ENCODE results near the gene NFASC.

NFASC gene

GRCh38 chr1:204961765-204962419 is 91.2 kb downstream of the NFASC start:
- H3K27ac ChIP-seq (ENCODE audit: low read length) = no peak overlapping the region
- peaks cover 0 to 4% of the 10 kb centered on the region in 2 donors for H3K4me1 ChIP-seq (ENCODE audit: control insufficient read depth in 1 of 2, insufficient read depth in 2 of 2, low read length in 2 of 2)
- H3K9me3 ChIP-seq (ENCODE audit: control insufficient read depth in 1 of 2, low read length in 2 of 2) = no peaks in the 10 kb centered on the region
- peaks cover 4 to 62% of the 10 kb centered on the region in 2 donors for H3K36me3 ChIP-seq (ENCODE audit: control insufficient read depth in 1 of 2, insufficient read depth in 2 of 2, low read length in 2 of 2)
- H3K4me3 ChIP-seq (ENCODE audit: low read depth in 1 of 2, low read length in 2 of 2) = no peak overlapping the region
- H3K27me3 ChIP-seq (ENCODE audit: low read depth, low read length) = no peaks in the 10 kb centered on the region

- Histone ChIP-seq H3K27me3 (ENCODE audit: low read depth, low read length) (no peaks in the 10 kb centered on the region), H3K36me3 (ENCODE audit: control insufficient read depth in 1 of 2, insufficient read depth in 2 of 2, low read length in 2 of 2) (peaks cover 4 to 63% of the 10 kb centered on the region in 2 donors), H3K4me3 (ENCODE audit: low read depth in 1 of 2, low read length in 2 of 2) (no peak overlapping the region), H3K4me1 (ENCODE audit: control insufficient read depth in 1 of 2, insufficient read depth in 2 of 2, low read length in 2 of 2) (peaks cover 0 to 4% of the 10 kb centered on the region in 2 donors), H3K27ac (ENCODE audit: low read length) (no peak overlapping the region), H3K9me3 (ENCODE audit: control insufficient read depth in 1 of 2, low read length in 2 of 2) (no peaks in the 10 kb centered on the region)
Observed at GRCh38 chr1:204962742-204963632, 92.3 kb downstream of the NFASC start.

GRCh38 chr1:204967451-204967850 is 96.8 kb downstream of the NFASC start:
- Histone ChIP-seq H3K9me3 (ENCODE audit: control insufficient read depth in 1 of 2, low read length in 2 of 2) (no peaks in the 10 kb centered on the region), H3K27ac (ENCODE audit: low read length) (no peak overlapping the region), H3K4me3 (ENCODE audit: low read depth in 1 of 2, low read length in 2 of 2) (no peak overlapping the region), H3K4me1 (ENCODE audit: control insufficient read depth in 1 of 2, insufficient read depth in 2 of 2, low read length in 2 of 2) (no peaks in the 10 kb centered on the region), H3K27me3 (ENCODE audit: low read depth, low read length) (no peaks in the 10 kb centered on the region), H3K36me3 (ENCODE audit: control insufficient read depth in 1 of 2, insufficient read depth in 2 of 2, low read length in 2 of 2) (peaks cover 14 to 69% of the 10 kb centered on the region in 2 donors)

- no peaks in the 10 kb centered on the region for H3K9me3 ChIP-seq (ENCODE audit: control insufficient read depth in 1 of 2, low read length in 2 of 2)
- H3K4me3 ChIP-seq (ENCODE audit: low read depth in 1 of 2, low read length in 2 of 2) = no peak overlapping the region
- H3K4me1 ChIP-seq (ENCODE audit: control insufficient read depth in 1 of 2, insufficient read depth in 2 of 2, low read length in 2 of 2) = no peaks in the 10 kb centered on the region
- H3K36me3 ChIP-seq (ENCODE audit: control insufficient read depth in 1 of 2, insufficient read depth in 2 of 2, low read length in 2 of 2) = peaks cover 14 to 74% of the 10 kb centered on the region in 2 donors
- no peak overlapping the region for H3K27ac ChIP-seq (ENCODE audit: low read length)
- H3K27me3 ChIP-seq (ENCODE audit: low read depth, low read length) = no peaks in the 10 kb centered on the region
Observed at GRCh38 chr1:204968135-204968534, 97.5 kb downstream of the NFASC start.

GRCh38 chr1:204968951-204969350 is 98.3 kb downstream of the NFASC start:
- peaks cover 14 to 80% of the 10 kb centered on the region in 2 donors for H3K36me3 ChIP-seq (ENCODE audit: control insufficient read depth in 1 of 2, insufficient read depth in 2 of 2, low read length in 2 of 2)
- no peak overlapping the region for H3K27ac ChIP-seq (ENCODE audit: low read length)
- no peaks in the 10 kb centered on the region for H3K9me3 ChIP-seq (ENCODE audit: control insufficient read depth in 1 of 2, low read length in 2 of 2)
- H3K4me3 ChIP-seq (ENCODE audit: low read depth in 1 of 2, low read length in 2 of 2) = no peak overlapping the region
- H3K27me3 ChIP-seq (ENCODE audit: low read depth, low read length) = no peaks in the 10 kb centered on the region
- H3K4me1 ChIP-seq (ENCODE audit: control insufficient read depth in 1 of 2, insufficient read depth in 2 of 2, low read length in 2 of 2) = no peaks in the 10 kb centered on the region

GRCh38 chr1:204970937-204971336 is 100.3 kb downstream of the NFASC start:
- Histone ChIP-seq H3K4me1 (ENCODE audit: control insufficient read depth in 1 of 2, insufficient read depth in 2 of 2, low read length in 2 of 2) (no peaks in the 10 kb centered on the region), H3K27me3 (ENCODE audit: low read depth, low read length) (no peaks in the 10 kb centered on the region), H3K36me3 (ENCODE audit: control insufficient read depth in 1 of 2, insufficient read depth in 2 of 2, low read length in 2 of 2) (peaks cover 14 to 95% of the 10 kb centered on the region in 2 donors), H3K9me3 (ENCODE audit: control insufficient read depth in 1 of 2, low read length in 2 of 2) (no peaks in the 10 kb centered on the region), H3K4me3 (ENCODE audit: low read depth in 1 of 2, low read length in 2 of 2) (no peak overlapping the region), H3K27ac (ENCODE audit: low read length) (no peak overlapping the region)

GRCh38 chr1:204971517-204972336 is 101.1 kb downstream of the NFASC start:
- Histone ChIP-seq H3K27ac (ENCODE audit: low read length) (no peak overlapping the region), H3K36me3 (ENCODE audit: control insufficient read depth in 1 of 2, insufficient read depth in 2 of 2, low read length in 2 of 2) (peaks cover 14 to 94% of the 10 kb centered on the region in 2 donors), H3K9me3 (ENCODE audit: control insufficient read depth in 1 of 2, low read length in 2 of 2) (no peaks in the 10 kb centered on the region), H3K4me1 (ENCODE audit: control insufficient read depth in 1 of 2, insufficient read depth in 2 of 2, low read length in 2 of 2) (no peaks in the 10 kb centered on the region), H3K4me3 (ENCODE audit: low read depth in 1 of 2, low read length in 2 of 2) (no peak overlapping the region), H3K27me3 (ENCODE audit: low read depth, low read length) (no peaks in the 10 kb centered on the region)

- H3K27ac ChIP-seq (ENCODE audit: low read length) = no peak overlapping the region
- H3K4me3 ChIP-seq (ENCODE audit: low read depth in 1 of 2, low read length in 2 of 2) = no peak overlapping the region
- no peaks in the 10 kb centered on the region for H3K4me1 ChIP-seq (ENCODE audit: control insufficient read depth in 1 of 2, insufficient read depth in 2 of 2, low read length in 2 of 2)
- H3K9me3 ChIP-seq (ENCODE audit: control insufficient read depth in 1 of 2, low read length in 2 of 2) = no peaks in the 10 kb centered on the region
- H3K27me3 ChIP-seq (ENCODE audit: low read depth, low read length) = no peaks in the 10 kb centered on the region
- peaks cover 14 to 94% of the 10 kb centered on the region in 2 donors for H3K36me3 ChIP-seq (ENCODE audit: control insufficient read depth in 1 of 2, insufficient read depth in 2 of 2, low read length in 2 of 2)
Observed at GRCh38 chr1:204972426-204972825, 101.8 kb downstream of the NFASC start.

GRCh38 chr1:204973449-204973848 is 102.8 kb downstream of the NFASC start:
- Histone ChIP-seq H3K27me3 (ENCODE audit: low read depth, low read length) (no peaks in the 10 kb centered on the region), H3K9me3 (ENCODE audit: control insufficient read depth in 1 of 2, low read length in 2 of 2) (no peaks in the 10 kb centered on the region), H3K36me3 (ENCODE audit: control insufficient read depth in 1 of 2, insufficient read depth in 2 of 2, low read length in 2 of 2) (peaks cover 20 to 93% of the 10 kb centered on the region in 2 donors), H3K4me1 (ENCODE audit: control insufficient read depth in 1 of 2, insufficient read depth in 2 of 2, low read length in 2 of 2) (no peaks in the 10 kb centered on the region), H3K27ac (ENCODE audit: low read length) (no peak overlapping the region), H3K4me3 (ENCODE audit: low read depth in 1 of 2, low read length in 2 of 2) (no peak overlapping the region)

GRCh38 chr1:204974327-204974726 is 103.7 kb downstream of the NFASC start:
- H3K4me1 ChIP-seq (ENCODE audit: control insufficient read depth in 1 of 2, insufficient read depth in 2 of 2, low read length in 2 of 2) = no peaks in the 10 kb centered on the region
- H3K27ac ChIP-seq (ENCODE audit: low read length) = no peak overlapping the region
- H3K9me3 ChIP-seq (ENCODE audit: control insufficient read depth in 1 of 2, low read length in 2 of 2) = no peaks in the 10 kb centered on the region
- peaks cover 15 to 92% of the 10 kb centered on the region in 2 donors for H3K36me3 ChIP-seq (ENCODE audit: control insufficient read depth in 1 of 2, insufficient read depth in 2 of 2, low read length in 2 of 2)
- no peak overlapping the region for H3K4me3 ChIP-seq (ENCODE audit: low read depth in 1 of 2, low read length in 2 of 2)
- no peaks in the 10 kb centered on the region for H3K27me3 ChIP-seq (ENCODE audit: low read depth, low read length)

- Histone ChIP-seq H3K4me1 (ENCODE audit: control insufficient read depth in 1 of 2, insufficient read depth in 2 of 2, low read length in 2 of 2) (no peaks in the 10 kb centered on the region), H3K36me3 (ENCODE audit: control insufficient read depth in 1 of 2, insufficient read depth in 2 of 2, low read length in 2 of 2) (peaks cover 15 to 90% of the 10 kb centered on the region in 2 donors), H3K9me3 (ENCODE audit: control insufficient read depth in 1 of 2, low read length in 2 of 2) (no peaks in the 10 kb centered on the region), H3K27me3 (ENCODE audit: low read depth, low read length) (no peaks in the 10 kb centered on the region), H3K4me3 (ENCODE audit: low read depth in 1 of 2, low read length in 2 of 2) (no peak overlapping the region), H3K27ac (ENCODE audit: low read length) (no peak overlapping the region)
Observed at GRCh38 chr1:204975021-204975420, 104.4 kb downstream of the NFASC start.
